ENCODE measurements around the gene ATP5F1D. TPM values are rescaled to one million over a fixed set of nuclear protein-coding genes. Genes with fewer than 3 reads are reported as not detected.

The ATP5F1D gene
- total RNA-seq, 1 donor from 2014 or later: 239 TPM

GRCh38 chr19:1278713-1279660 lies 37.4 kb downstream of the ATP5F1D start:
- Mint-ChIP-seq H3K36me3 (ENCODE audit: low read depth) (peaks cover 24% of the 10 kb centered on the region), H3K27ac (no peak overlapping the region), H3K27me3 (ENCODE audit: insufficient read depth) (peaks cover 1% of the 10 kb centered on the region), H3K4me3 (peak overlapping the region; percentile 75), H3K9me3 (no peaks in the 10 kb centered on the region), H3K4me1 (ENCODE audit: low read depth) (peaks cover 6% of the 10 kb centered on the region)
- no peak for DNase-seq (ENCODE audit: low spot score)
- intact Hi-C loops (cut with micrococcal nuclease): loop anchor here (1.0 to 5.0 kb wide), 4 partner anchors 93 to 373 kb away; partner anchors contain the start of genes ADAMTSL5, MBD3 and TCF3

GRCh38 chr19:1279782-1280341 lies 38.3 kb downstream of the ATP5F1D start:
- Mint-ChIP-seq H3K27me3 (ENCODE audit: insufficient read depth) (peaks cover 10% of the 10 kb centered on the region), H3K27ac (peak overlapping the region; percentile 79), H3K36me3 (ENCODE audit: low read depth) (peaks cover 20% of the 10 kb centered on the region), H3K4me3 (peak overlapping the region; percentile 75), H3K4me1 (ENCODE audit: low read depth) (peaks cover 6% of the 10 kb centered on the region), H3K9me3 (no peaks in the 10 kb centered on the region)
- intact Hi-C loops (cut with micrococcal nuclease): loop anchor here (1.0 to 5.0 kb wide), 4 partner anchors 92 to 372 kb away; partner anchors contain the start of genes ADAMTSL5, MBD3 and TCF3
- peak; percentile 71 for DNase-seq (ENCODE audit: low spot score)

- peak overlapping the region; percentile 48 for H3K27ac Mint-ChIP-seq
- no peak overlapping the region for H3K4me3 Mint-ChIP-seq
- intact Hi-C loops (cut with micrococcal nuclease): no loop called here
- peaks cover 20% of the 10 kb centered on the region for H3K36me3 Mint-ChIP-seq (ENCODE audit: low read depth)
- H3K9me3 Mint-ChIP-seq: no peaks in the 10 kb centered on the region
- peaks cover 12% of the 10 kb centered on the region for H3K27me3 Mint-ChIP-seq (ENCODE audit: insufficient read depth)
- DNase-seq (ENCODE audit: low spot score): no peak
- H3K4me1 Mint-ChIP-seq (ENCODE audit: low read depth): peaks cover 6% of the 10 kb centered on the region
These were observed 39.4 kb downstream of the ATP5F1D start for GRCh38 chr19:1280636-1281568.

- no peak overlapping the region for H3K4me3 Mint-ChIP-seq
- no peak for DNase-seq (ENCODE audit: low spot score)
- H3K27me3 Mint-ChIP-seq (ENCODE audit: insufficient read depth): peaks cover 15% of the 10 kb centered on the region
- intact Hi-C loops (cut with micrococcal nuclease): no loop called here
- H3K4me1 Mint-ChIP-seq (ENCODE audit: low read depth): peaks cover 3% of the 10 kb centered on the region
- peak overlapping the region; percentile 18 for H3K27ac Mint-ChIP-seq
- no peaks in the 10 kb centered on the region for H3K9me3 Mint-ChIP-seq
- H3K36me3 Mint-ChIP-seq (ENCODE audit: low read depth): peaks cover 17% of the 10 kb centered on the region
These were observed 40.2 kb downstream of the ATP5F1D start for GRCh38 chr19:1281569-1282287.

GRCh38 chr19:1282588-1283206 lies 41.1 kb downstream of the ATP5F1D start:
- no peak for DNase-seq (ENCODE audit: low spot score)
- H3K9me3 Mint-ChIP-seq: no peaks in the 10 kb centered on the region
- peaks cover 13% of the 10 kb centered on the region for H3K36me3 Mint-ChIP-seq (ENCODE audit: low read depth)
- H3K4me3 Mint-ChIP-seq: no peak overlapping the region
- no peak overlapping the region for H3K27ac Mint-ChIP-seq
- intact Hi-C loops (cut with micrococcal nuclease): no loop called here
- peaks cover 16% of the 10 kb centered on the region for H3K27me3 Mint-ChIP-seq (ENCODE audit: insufficient read depth)
- no peaks in the 10 kb centered on the region for H3K4me1 Mint-ChIP-seq (ENCODE audit: low read depth)

GRCh38 chr19:1283207-1283916 lies 41.8 kb downstream of the ATP5F1D start:
- Mint-ChIP-seq H3K4me1 (ENCODE audit: low read depth) (no peaks in the 10 kb centered on the region), H3K27ac (no peak overlapping the region), H3K4me3 (no peak overlapping the region), H3K9me3 (no peaks in the 10 kb centered on the region), H3K27me3 (ENCODE audit: insufficient read depth) (peaks cover 16% of the 10 kb centered on the region), H3K36me3 (ENCODE audit: low read depth) (peaks cover 9% of the 10 kb centered on the region)
- intact Hi-C loops (cut with micrococcal nuclease): no loop called here
- DNase-seq (ENCODE audit: low spot score): no peak

- no peaks in the 10 kb centered on the region for H3K4me1 Mint-ChIP-seq (ENCODE audit: low read depth)
- intact Hi-C loops (cut with micrococcal nuclease): no loop called here
- H3K4me3 Mint-ChIP-seq: no peak overlapping the region
- peaks cover 9% of the 10 kb centered on the region for H3K36me3 Mint-ChIP-seq (ENCODE audit: low read depth)
- H3K27me3 Mint-ChIP-seq (ENCODE audit: insufficient read depth): peaks cover 17% of the 10 kb centered on the region
- no peaks in the 10 kb centered on the region for H3K9me3 Mint-ChIP-seq
- DNase-seq (ENCODE audit: low spot score): no peak
- H3K27ac Mint-ChIP-seq: no peak overlapping the region
These were observed 42.4 kb downstream of the ATP5F1D start for GRCh38 chr19:1283917-1284292.

- Mint-ChIP-seq H3K36me3 (ENCODE audit: low read depth) (peaks cover 9% of the 10 kb centered on the region), H3K4me3 (peak overlapping the region; percentile 44), H3K27ac (no peak overlapping the region), H3K4me1 (ENCODE audit: low read depth) (no peaks in the 10 kb centered on the region), H3K9me3 (no peaks in the 10 kb centered on the region), H3K27me3 (ENCODE audit: insufficient read depth) (peaks cover 17% of the 10 kb centered on the region)
- intact Hi-C loops (cut with micrococcal nuclease): no loop called here
- DNase-seq (ENCODE audit: low spot score): no peak
These were observed 42.9 kb downstream of the ATP5F1D start for GRCh38 chr19:1284293-1284978.

GRCh38 chr19:1284979-1285736 lies 43.6 kb downstream of the ATP5F1D start:
- H3K27ac Mint-ChIP-seq: no peak overlapping the region
- no peaks in the 10 kb centered on the region for H3K4me1 Mint-ChIP-seq (ENCODE audit: low read depth)
- H3K36me3 Mint-ChIP-seq (ENCODE audit: low read depth): peaks cover 3% of the 10 kb centered on the region
- peak overlapping the region; percentile 44 for H3K4me3 Mint-ChIP-seq
- intact Hi-C loops (cut with micrococcal nuclease): no loop called here
- no peak for DNase-seq (ENCODE audit: low spot score)
- no peaks in the 10 kb centered on the region for H3K9me3 Mint-ChIP-seq
- H3K27me3 Mint-ChIP-seq (ENCODE audit: insufficient read depth): peaks cover 17% of the 10 kb centered on the region

- peaks cover 17% of the 10 kb centered on the region for H3K27me3 Mint-ChIP-seq (ENCODE audit: insufficient read depth)
- intact Hi-C loops (cut with micrococcal nuclease): no loop called here
- DNase-seq (ENCODE audit: low spot score): no peak
- H3K4me3 Mint-ChIP-seq: peak within 1 kb of the TSS; percentile 44
- H3K4me1 Mint-ChIP-seq (ENCODE audit: low read depth): no peaks in the 10 kb centered on the region
- H3K27ac Mint-ChIP-seq: no peak within 1 kb of the TSS
- no peaks in the 10 kb centered on the region for H3K9me3 Mint-ChIP-seq
- no peaks in the 10 kb centered on the region for H3K36me3 Mint-ChIP-seq (ENCODE audit: low read depth)
These were observed 44.3 kb downstream of the ATP5F1D start, which contains the start of gene EFNA2 for GRCh38 chr19:1285737-1286360. EFNA2 (plus strand) TSS chr19:1285873; CDS start chr19:1286169, 296 bp downstream.
